ENCODE data around the gene CNOT8.

DNA sequence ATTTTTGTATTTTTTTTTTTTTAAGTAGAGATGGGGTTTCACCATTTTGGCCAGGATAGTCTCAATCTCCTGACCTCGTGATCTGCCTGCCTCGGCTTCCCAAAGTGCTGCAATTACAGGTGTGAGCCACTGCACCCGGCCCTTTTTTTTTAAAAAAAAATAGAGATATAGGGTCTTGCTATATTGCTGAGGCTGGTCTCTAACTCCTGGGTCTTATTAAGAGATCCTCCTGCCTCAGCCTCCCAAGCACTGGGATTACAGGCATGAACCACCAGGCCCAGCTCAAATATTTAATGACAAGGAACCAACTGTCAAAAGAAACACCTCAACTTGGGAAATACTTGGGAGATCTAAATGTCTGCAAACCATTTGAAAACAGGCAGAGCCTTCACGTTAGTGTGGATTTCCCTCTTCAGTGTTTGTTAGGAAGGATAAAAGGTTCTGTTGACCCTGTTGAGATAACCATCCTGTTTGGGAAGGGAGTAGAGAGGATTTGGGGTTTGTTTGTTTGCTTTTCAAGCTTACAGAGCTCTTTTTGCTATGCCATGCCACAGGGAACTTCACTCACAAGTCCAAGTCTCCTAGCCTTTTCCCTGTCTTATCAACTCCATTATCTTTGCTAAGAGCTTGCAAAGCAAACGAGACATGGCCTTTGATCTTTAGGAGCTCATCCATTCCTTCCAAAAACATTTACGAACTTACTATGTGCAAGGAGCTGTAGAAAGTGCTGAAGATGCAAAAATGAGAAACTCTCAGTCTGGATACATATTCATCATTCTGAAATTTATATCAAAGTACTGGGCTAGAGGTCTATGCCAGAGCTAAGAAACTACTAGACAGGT, 15.5 kb upstream of the CNOT8 start:
- TF ChIP-seq, protein P1, sequence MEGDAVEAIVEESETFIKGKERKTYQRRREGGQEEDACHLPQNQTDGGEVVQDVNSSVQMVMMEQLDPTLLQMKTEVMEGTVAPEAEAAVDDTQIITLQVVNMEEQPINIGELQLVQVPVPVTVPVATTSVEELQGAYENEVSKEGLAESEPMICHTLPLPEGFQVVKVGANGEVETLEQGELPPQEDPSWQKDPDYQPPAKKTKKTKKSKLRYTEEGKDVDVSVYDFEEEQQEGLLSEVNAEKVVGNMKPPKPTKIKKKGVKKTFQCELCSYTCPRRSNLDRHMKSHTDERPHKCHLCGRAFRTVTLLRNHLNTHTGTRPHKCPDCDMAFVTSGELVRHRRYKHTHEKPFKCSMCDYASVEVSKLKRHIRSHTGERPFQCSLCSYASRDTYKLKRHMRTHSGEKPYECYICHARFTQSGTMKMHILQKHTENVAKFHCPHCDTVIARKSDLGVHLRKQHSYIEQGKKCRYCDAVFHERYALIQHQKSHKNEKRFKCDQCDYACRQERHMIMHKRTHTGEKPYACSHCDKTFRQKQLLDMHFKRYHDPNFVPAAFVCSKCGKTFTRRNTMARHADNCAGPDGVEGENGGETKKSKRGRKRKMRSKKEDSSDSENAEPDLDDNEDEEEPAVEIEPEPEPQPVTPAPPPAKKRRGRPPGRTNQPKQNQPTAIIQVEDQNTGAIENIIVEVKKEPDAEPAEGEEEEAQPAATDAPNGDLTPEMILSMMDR (IDR thresholded peaks at IDR 0.05; ENCODE audit: low read depth, low read length): no peak
- no peak for TF ChIP-seq EZH2phosphoT487 (IDR thresholded peaks at IDR 0.05; ENCODE audit: low read depth)

All from OCI-LY3 (cell line).